Right atrium auricular region (tissue), 2 donors: ENCODE results near the gene RTL10. TPM values are rescaled to one million over a fixed set of nuclear protein-coding genes. Genes with fewer than 3 reads are reported as not detected.

Experiments used
- DNase-seq: peaks from one replicate; pipeline ENCODE4 v3.0.0-alpha.2; 2019; ENCODE audit warnings: low spot score
- H3K27ac ChIP-seq, 2 donors: fragments of 200-600 bp; sonication (generic); 1 replicate in 1 of 2; 2 replicates in 1 of 2; pipeline ENCODE4 v1.5.1; 2016 to 2019
- H3K27me3 ChIP-seq, 2 donors: fragments of 200-600 bp; sonication (generic); one replicate each; pipeline versions ENCODE4 v1.5.1 to v1.6.0; 2017 to 2019
- H3K36me3 ChIP-seq: fragments of 200-600 bp; sonication (generic); one replicate; pipeline ENCODE4 v1.5.1; 2016
- H3K4me1 ChIP-seq, 2 donors: fragments of 200-600 bp; sonication (generic); one replicate each; pipeline versions ENCODE4 v1.5.1 to v1.6.0; 2017 to 2019
- H3K4me3 ChIP-seq, 2 donors: fragments of 200-600 bp; sonication (generic); 1 replicate in 1 of 2; 2 replicates in 1 of 2; pipeline ENCODE4 v1.5.1; 2017 to 2019; ENCODE audit warnings: mild to moderate bottlenecking in 1 of 2, moderate library complexity in 1 of 2
- H3K9me3 ChIP-seq, 2 donors: fragments of 200-600 bp; sonication (generic); one replicate each; pipeline ENCODE4 v1.5.1; 2019
- total RNA-seq, 2 donors: library from RNA; depleted of rRNA; stranded (reverse); fragments of >200 nt; gene quantifications; one replicate each; pipeline ENCODE4 v1.1.0, GENCODE V29; 2016
- TF ChIP-seq, protein P1 (sequence below), 2 donors: fragments of 200-600 bp; sonication (generic); IDR thresholded peaks; one replicate each; pipeline ENCODE4 v1.5.1; 2019; ENCODE audit warnings: antibody characterized with exemption in 2 of 2

RTL10 gene
- total RNA-seq, 2 donors from 2014 or later = 7.9 to 8.1 TPM

DNA sequence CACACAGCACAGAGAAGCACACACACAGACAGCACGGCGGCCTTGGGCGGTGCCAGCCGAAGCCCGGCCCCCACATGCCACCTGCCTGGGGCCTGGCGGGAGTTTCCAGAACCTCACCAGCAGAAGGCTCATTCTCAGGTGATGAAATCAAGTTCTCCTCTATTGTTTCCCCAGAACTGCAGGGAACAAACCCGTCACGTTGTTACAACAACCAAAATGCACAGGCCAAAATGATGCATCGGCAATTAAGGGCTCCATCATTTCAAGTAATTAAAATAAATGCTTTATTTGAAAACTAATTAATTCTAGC, 30.8 kb downstream of the RTL10 start:
- H3K4me3 ChIP-seq = no peak overlapping the region
- no peaks in the 10 kb centered on the region for H3K9me3 ChIP-seq
- no peak overlapping the region for H3K27ac ChIP-seq
- no peaks in the 10 kb centered on the region for H3K27me3 ChIP-seq
- no peaks in the 10 kb centered on the region for H3K4me1 ChIP-seq
- no peaks in the 10 kb centered on the region for H3K36me3 ChIP-seq
- no peak for DNase-seq
- TF ChIP-seq, protein P1, sequence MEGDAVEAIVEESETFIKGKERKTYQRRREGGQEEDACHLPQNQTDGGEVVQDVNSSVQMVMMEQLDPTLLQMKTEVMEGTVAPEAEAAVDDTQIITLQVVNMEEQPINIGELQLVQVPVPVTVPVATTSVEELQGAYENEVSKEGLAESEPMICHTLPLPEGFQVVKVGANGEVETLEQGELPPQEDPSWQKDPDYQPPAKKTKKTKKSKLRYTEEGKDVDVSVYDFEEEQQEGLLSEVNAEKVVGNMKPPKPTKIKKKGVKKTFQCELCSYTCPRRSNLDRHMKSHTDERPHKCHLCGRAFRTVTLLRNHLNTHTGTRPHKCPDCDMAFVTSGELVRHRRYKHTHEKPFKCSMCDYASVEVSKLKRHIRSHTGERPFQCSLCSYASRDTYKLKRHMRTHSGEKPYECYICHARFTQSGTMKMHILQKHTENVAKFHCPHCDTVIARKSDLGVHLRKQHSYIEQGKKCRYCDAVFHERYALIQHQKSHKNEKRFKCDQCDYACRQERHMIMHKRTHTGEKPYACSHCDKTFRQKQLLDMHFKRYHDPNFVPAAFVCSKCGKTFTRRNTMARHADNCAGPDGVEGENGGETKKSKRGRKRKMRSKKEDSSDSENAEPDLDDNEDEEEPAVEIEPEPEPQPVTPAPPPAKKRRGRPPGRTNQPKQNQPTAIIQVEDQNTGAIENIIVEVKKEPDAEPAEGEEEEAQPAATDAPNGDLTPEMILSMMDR (IDR thresholded peaks at IDR 0.05) = no peak

DNA sequence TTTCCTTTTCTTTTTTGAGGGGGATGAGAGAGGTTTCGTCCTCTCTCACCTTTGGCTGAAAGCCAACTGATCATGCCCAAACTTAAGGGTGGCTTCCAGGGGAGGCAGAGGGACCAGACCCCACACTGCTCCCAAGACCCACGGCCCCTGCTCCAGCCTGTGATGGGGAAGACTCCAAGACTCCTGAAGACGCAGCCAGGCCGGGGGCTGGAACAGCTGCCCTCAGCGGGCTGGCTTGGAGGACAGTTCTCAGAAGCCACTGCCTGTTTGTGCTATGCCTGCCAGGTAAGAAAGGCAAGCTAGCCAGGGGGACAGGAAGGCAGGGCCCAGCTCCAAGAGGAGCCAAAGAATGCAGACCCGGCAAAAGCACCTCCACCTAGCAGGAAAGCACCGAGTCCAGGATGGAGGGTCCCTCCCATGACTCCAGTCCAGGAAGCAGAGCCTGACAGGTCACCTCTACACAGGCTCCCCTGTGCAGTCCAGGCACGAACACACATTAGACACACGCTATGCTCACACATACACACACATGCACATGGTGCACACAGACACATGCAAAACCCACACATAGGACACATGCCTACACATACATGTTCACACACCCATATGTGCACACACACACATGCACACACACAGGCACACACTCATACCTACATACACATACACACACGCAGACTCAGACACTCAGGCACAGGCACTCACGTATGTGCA, 31.3 kb downstream of the RTL10 start:
- no peaks in the 10 kb centered on the region for H3K36me3 ChIP-seq
- H3K27ac ChIP-seq = no peak overlapping the region
- no peak overlapping the region for H3K4me3 ChIP-seq
- H3K9me3 ChIP-seq = no peaks in the 10 kb centered on the region
- H3K27me3 ChIP-seq = no peaks in the 10 kb centered on the region
- DNase-seq = peak; percentile 44
- TF ChIP-seq, protein P1 (IDR thresholded peaks at IDR 0.05) = no peak
- H3K4me1 ChIP-seq = no peaks in the 10 kb centered on the region

DNA sequence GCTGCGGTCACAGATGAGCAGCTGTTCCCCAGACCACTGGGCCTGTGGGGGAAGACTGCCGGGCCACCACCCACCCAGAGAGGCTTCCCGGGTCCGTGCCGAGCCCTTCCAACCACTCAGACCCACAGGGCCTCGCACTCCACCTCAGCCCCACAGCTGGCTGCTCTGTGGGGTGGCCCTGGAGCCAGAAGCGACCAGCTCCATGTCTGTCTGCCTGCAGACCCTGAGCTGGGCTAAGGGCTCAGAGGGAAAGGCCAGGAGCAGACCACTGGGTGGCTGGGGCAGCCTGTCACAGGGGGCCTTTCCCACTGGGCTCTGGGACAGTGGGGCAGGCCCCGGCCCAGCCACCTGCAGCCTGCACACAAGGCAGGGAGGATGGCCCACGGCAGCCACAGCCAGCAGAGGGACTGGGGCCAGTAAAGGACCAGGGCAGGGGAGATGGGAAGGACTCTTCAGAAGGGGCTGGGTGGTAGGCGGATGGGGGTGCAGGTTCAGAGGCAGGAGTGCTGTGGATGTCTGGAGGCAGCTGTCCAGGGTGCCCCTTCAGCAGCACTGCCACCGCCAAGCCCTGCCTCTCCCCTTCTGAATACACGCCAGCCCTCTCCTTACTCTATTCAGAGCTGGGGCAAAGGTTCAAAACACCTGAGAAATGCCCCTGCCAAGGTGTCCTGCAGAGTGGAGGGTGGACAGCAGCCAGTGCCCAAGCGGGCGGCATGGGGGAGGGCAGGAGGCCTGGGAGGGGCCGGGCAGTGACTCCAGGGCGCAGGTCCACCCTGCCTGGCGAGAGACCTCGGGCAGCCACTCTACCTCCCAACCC, 32.2 kb downstream of the RTL10 start:
- Histone ChIP-seq H3K9me3 (no peaks in the 10 kb centered on the region), H3K4me3 (no peak overlapping the region), H3K27me3 (no peaks in the 10 kb centered on the region), H3K27ac (no peak overlapping the region), H3K4me1 (no peaks in the 10 kb centered on the region), H3K36me3 (no peaks in the 10 kb centered on the region)
- TF ChIP-seq, protein P1 (IDR thresholded peaks at IDR 0.05) = no peak
- DNase-seq = no peak

DNA sequence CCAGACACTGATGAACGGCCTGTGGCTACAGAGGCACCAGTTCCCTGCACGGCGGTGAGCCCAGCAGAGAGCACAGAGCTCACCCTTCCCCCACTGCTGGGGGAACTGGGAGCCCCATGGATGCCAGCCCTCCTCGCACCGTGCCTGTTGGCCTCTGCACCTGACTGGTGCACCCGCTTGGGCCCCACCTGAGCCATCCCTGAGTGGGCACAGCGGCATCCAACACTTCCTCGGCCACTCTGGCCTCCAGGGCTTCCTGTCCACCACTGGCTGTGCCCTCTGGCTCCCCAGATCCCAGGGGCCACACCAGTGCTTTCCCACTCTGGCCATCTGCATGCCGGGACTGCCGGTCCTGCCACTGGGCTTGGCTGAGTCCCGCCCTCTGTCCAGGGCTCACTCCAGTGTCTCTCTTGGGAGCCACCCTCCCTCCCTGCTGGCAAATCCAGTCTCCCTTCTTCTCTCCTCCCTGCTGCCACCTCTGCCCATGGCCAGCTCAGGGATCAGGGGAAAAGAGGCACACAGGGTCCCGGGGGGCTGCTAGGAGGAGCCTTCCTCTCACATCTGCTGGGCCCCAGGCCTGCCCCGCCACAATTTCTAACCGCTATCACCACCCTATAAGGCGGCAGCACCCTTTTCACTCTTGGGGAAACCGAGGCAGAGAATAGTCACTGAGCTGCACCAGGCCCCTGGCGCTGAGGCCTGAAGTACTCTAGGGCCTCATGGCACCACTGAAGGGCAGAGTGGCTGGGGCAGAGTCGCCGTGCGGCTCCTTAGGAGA, 33.0 kb downstream of the RTL10 start:
- Histone ChIP-seq H3K27ac (no peak overlapping the region), H3K36me3 (no peaks in the 10 kb centered on the region), H3K4me1 (no peaks in the 10 kb centered on the region), H3K27me3 (no peaks in the 10 kb centered on the region), H3K9me3 (no peaks in the 10 kb centered on the region), H3K4me3 (no peak overlapping the region)
- TF ChIP-seq, protein P1 (IDR thresholded peaks at IDR 0.05) = no peak
- DNase-seq = no peak

DNA sequence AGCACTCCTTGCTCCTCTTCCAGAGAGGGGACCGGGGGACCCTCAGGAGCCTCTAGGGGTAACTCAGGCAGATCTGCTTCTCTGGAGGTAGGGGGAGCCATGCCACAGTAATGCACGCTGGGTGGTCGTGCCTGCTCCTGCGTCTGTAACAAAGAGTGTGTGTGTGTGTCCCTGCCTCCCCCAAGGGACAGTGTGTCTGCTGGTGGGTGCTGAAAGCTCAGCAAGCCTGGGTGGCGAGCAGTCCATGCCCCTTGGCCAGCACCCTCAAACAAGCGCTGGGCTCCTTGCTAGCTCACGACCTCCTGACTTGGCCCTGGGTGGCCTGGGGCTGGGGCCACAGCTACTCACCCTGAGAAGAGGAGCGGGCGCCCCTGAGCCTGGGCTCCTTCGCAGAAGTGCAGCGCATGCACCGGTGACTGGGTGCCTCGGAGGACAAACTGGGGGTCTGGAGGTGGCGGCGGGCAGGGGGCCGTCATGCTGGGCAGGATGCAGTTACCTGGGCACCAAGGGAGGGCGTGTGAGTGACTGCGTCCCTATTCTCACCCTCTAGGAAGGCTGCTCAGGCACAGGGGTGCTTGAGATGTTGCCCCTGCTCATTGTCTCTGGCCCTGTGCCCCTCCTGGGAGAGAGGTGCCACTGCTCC, 33.7 kb downstream of the RTL10 start:
- Histone ChIP-seq H3K4me1 (no peaks in the 10 kb centered on the region), H3K27ac (no peak overlapping the region), H3K4me3 (no peak overlapping the region), H3K27me3 (no peaks in the 10 kb centered on the region), H3K36me3 (no peaks in the 10 kb centered on the region), H3K9me3 (no peaks in the 10 kb centered on the region)
- no peak for DNase-seq
- TF ChIP-seq, protein P1 (IDR thresholded peaks at IDR 0.05) = no peak
